GM12864 (cell line): ENCODE data around the gene FAR1.
"Not testable (repeated sequence)": the region's sequence is repeated elsewhere in the genome, so short reads cannot be mapped to it uniquely, and the experiment has no call there.

Experiments used
- DNase-seq: peaks from one replicate; pipeline ENCODE4 v3.0.0-alpha.2; 2011; ENCODE audit warnings: low read depth
- H3K4me3 ChIP-seq: 2 replicates; pipeline ENCODE4 v1.5.1; 2011; ENCODE audit warnings: mild to moderate bottlenecking, low read depth, low read length, control low read depth
- TF ChIP-seq, protein P1 (sequence below): IDR thresholded peaks from 2 replicates; pipeline ENCODE4 v1.5.1; 2011; ENCODE audit warnings: low read depth, mild to moderate bottlenecking, moderate library complexity, low read length, control low read depth, inconsistent platforms; ENCODE audit errors: missing control alignments

FAR1 gene

DNA sequence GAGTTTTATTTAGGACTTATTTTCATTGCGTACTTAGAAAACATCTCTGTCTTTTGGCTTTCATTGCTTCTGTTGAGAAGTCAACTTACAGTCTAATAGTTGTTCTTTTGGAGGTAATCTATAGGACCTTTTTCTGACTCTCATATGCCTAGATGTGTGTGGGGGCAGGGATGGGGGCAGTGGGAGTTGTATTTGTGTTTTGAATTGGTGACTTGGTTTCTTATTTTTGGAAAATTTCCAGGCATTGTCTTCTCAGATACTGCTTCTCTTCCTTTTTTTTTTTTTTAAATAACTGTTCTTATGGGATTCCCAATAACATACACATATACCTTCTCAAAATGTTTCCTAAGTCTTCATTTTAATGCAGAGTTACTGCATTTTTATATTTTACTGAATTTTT, 58.0 kb downstream of the FAR1 start:
- DNase-seq: no peak
- TF ChIP-seq, protein P1, sequence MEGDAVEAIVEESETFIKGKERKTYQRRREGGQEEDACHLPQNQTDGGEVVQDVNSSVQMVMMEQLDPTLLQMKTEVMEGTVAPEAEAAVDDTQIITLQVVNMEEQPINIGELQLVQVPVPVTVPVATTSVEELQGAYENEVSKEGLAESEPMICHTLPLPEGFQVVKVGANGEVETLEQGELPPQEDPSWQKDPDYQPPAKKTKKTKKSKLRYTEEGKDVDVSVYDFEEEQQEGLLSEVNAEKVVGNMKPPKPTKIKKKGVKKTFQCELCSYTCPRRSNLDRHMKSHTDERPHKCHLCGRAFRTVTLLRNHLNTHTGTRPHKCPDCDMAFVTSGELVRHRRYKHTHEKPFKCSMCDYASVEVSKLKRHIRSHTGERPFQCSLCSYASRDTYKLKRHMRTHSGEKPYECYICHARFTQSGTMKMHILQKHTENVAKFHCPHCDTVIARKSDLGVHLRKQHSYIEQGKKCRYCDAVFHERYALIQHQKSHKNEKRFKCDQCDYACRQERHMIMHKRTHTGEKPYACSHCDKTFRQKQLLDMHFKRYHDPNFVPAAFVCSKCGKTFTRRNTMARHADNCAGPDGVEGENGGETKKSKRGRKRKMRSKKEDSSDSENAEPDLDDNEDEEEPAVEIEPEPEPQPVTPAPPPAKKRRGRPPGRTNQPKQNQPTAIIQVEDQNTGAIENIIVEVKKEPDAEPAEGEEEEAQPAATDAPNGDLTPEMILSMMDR: no peak
- H3K4me3 ChIP-seq: no peak overlapping the region

DNA sequence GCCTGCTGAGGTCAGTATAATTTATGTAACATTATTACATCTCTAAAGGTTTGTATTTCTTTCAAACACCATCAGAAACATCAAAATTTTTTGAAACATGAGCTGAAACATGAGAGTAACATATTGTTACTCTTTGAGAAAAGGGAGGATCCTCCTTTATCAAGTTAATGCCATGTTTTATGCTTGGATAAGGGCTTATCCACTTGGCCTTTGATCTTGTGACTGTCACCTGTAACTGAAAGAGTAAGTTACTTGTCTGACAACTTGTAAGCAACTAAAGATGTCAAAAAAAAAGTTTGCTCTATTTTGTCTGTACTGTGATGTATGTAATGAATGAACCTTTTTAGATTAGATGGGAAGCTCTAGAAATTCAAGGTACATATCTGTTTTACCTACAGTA, 59.6 kb downstream of the FAR1 start:
- H3K4me3 ChIP-seq: no peak overlapping the region
- DNase-seq: no peak

DNA sequence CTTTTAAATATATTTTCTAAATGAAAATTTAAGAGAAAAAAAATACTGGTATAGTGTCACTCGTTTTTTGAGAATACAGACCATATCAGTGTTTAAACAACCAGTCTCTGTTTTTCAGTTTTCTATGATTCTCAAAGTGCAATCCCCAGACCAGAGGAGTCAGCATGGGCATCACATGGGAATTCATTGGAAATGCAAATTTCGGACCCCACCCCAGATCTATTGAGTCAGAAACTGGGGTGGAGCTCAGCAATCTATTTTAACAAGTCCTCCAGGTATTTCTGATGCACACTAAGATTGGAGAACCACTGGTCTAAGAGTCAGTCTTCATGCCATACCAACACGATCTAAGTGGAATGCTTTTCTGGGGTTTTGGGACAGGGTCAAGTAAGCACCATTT, 66.1 kb downstream of the FAR1 start:
- H3K4me3 ChIP-seq: no peak overlapping the region
- TF ChIP-seq, protein P1: no peak
- DNase-seq: no peak

More for the DNA sequence above, 59.6 kb downstream of the FAR1 start:
- TF ChIP-seq, protein P1: no peak

DNA sequence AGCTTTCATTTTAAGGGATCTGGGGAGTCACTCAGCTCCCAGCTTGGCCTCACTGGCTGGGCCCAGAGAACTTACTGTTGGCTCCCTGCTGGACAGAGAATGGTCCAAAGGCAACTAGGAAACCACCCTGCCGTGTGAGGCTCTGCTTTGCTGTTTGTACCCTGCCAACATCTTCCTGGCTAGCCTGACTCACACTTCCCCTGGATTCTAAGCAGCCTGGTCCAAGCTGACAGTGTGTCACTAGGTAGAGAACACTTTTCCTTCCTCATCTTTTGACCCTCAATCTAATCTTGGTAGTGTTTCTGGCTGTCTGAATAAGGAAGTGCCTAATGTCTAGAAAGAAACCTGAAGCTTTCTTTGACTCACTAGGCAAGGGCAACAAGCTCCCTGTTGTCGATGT, 76.7 kb downstream of the FAR1 start:
- no peak for DNase-seq
- TF ChIP-seq, protein P1: no peak
- no peak overlapping the region for H3K4me3 ChIP-seq

DNA sequence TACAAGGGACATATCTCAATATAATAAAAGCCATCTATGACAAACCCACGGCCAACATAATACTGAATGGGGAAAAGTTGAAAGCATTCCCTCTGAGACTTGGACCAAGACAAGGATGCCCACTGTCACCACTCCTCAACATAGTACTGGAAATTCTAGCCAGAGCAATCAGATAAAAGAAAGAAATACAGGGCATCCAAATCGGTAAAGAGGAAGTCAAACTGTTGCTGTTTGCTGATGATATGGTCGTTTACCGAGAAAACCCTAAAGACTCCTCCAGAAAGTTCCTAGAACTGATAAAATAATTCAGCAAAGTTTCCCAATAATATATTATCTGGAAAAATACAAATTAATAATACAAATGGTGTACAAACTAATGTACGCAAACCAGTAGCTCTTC, 84.8 kb downstream of the FAR1 start:
- not testable (repeated sequence) for H3K4me3 ChIP-seq, DNase-seq

DNA sequence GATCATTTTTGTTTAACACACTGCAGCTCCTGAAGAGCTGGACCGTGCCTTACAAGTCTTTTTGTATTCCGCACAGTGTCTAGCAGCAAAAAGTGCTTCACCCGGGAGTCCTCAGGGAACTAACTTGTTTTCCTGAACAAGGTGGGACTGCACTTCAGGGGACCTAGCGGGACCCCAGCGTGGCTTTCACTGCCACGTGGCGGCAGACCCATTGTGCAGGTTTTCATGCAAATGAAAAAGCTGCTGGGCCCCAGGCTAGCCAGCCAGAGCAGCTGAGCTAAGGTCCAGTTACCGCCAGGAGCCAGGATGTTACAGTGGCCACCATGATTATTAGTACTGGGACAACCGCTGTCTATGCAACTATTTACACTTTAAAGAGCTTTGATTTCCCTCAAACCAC, 90.6 kb downstream of the FAR1 start:
- TF ChIP-seq, protein P1: no peak
- DNase-seq: no peak

DNA sequence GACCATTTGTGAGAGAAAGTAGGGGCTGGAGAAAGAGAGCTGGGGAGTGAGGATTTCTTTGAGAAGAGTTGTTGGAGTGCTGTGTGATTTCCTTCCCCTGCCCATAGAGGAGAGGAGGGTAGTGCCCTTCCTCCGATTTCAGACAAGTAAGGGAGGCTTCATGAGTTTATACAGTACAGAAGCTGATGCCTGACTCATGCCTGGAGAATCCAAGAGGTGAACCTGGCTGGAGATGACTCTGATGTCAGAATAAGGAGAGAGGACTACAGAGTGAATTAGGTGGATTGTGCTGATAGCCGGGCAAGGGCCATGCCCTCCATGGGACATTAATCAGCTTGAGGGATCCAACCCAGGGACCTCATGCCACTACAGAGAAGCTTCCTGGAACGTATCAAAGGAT, 91.6 kb downstream of the FAR1 start:
- TF ChIP-seq, protein P1: no peak
- no peak for DNase-seq
- no peak overlapping the region for H3K4me3 ChIP-seq

More for the DNA sequence above, 90.6 kb downstream of the FAR1 start:
- no peak overlapping the region for H3K4me3 ChIP-seq

DNA sequence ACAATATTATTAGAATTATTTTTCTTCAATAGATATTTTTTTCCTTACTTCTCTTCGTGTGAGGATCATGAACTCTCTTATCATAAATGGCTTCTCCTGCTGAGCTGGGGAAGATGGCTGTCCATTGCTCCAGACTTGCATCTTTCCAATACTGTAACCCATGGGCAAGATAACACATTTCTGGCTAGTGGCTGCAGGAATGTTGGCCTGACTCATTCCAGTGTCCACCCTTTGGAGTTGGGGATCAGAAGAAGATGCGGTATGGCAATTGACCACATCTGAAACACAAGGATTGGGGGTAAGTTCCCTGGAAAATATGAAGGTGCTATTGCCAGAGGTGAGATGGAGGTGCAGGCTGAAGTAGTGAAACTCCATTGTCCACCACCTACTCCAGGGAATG, 92.8 kb downstream of the FAR1 start:
- DNase-seq: no peak
- TF ChIP-seq, protein P1: no peak
- H3K4me3 ChIP-seq: no peak overlapping the region
